Trophoblast cell (in vitro differentiated cells and primary cell): Measurements from ENCODE around the gene ERC1.

Source experiments
- DNase-seq, 2 donors: peaks; one replicate each; pipeline ENCODE4 v3.0.0-alpha.2; 2016
- H2AFZ ChIP-seq: 2 replicates; pipeline ENCODE4 v1.6.1; 2013; ENCODE audit warnings: low read length, moderate library complexity, mild to moderate bottlenecking; ENCODE audit not compliant: insufficient read depth, poor library complexity
- H2AK5ac ChIP-seq: 2 replicates; pipeline ENCODE4 v1.6.1; 2013; ENCODE audit warnings: mild to moderate bottlenecking, low read length
- H2BK120ac ChIP-seq: 2 replicates; pipeline ENCODE4 v1.6.1; 2013; ENCODE audit warnings: low read length, mild to moderate bottlenecking, moderate library complexity; ENCODE audit not compliant: insufficient read depth, poor library complexity
- H2BK12ac ChIP-seq: 2 replicates; pipeline ENCODE4 v1.6.1; 2013; ENCODE audit warnings: mild to moderate bottlenecking, low read length, moderate library complexity
- H2BK5ac ChIP-seq: 2 replicates; pipeline ENCODE4 v1.6.1; 2013; ENCODE audit warnings: low read length, low read depth, moderate library complexity, mild to moderate bottlenecking; ENCODE audit not compliant: poor library complexity
- H3K14ac ChIP-seq: 2 replicates; pipeline ENCODE4 v1.6.1; 2013; ENCODE audit warnings: mild to moderate bottlenecking, low read length
- H3K18ac ChIP-seq: 2 replicates; pipeline ENCODE4 v1.6.1; 2013; ENCODE audit warnings: mild to moderate bottlenecking, low read length
- H3K23ac ChIP-seq: 2 replicates; pipeline ENCODE4 v1.6.1; 2013; ENCODE audit warnings: low read length
- H3K27ac ChIP-seq: 2 replicates; pipeline ENCODE4 v1.5.1; 2013; ENCODE audit warnings: low read depth, mild to moderate bottlenecking, inconsistent platforms, low read length, moderate library complexity
- H3K27me3 ChIP-seq: 2 replicates; pipeline ENCODE4 v1.6.1; 2013; ENCODE audit warnings: inconsistent platforms, mild to moderate bottlenecking, low read length, moderate library complexity; ENCODE audit not compliant: insufficient read depth
- H3K36me3 ChIP-seq, 2 experiments: 1 replicate in 1 of 2; 2 replicates in 1 of 2; pipeline ENCODE4 v1.6.1; 2013; ENCODE audit warnings: low read length in 2 of 2, mild to moderate bottlenecking in 2 of 2, moderate library complexity in 1 of 2; ENCODE audit not compliant: insufficient read depth in 2 of 2, control insufficient read depth in 1 of 2
- H3K4ac ChIP-seq: 2 replicates; pipeline ENCODE4 v1.6.1; 2013; ENCODE audit warnings: low read depth, mild to moderate bottlenecking, low read length, moderate library complexity
- H3K4me1 ChIP-seq, 2 experiments: 1 replicate in 1 of 2; 2 replicates in 1 of 2; pipeline ENCODE4 v1.6.1; 2013; ENCODE audit warnings: low read length in 2 of 2, mild to moderate bottlenecking in 2 of 2, moderate library complexity in 1 of 2; ENCODE audit not compliant: insufficient read depth in 2 of 2, control insufficient read depth in 1 of 2
- H3K4me2 ChIP-seq: 2 replicates; pipeline ENCODE4 v1.6.1; 2013; ENCODE audit warnings: inconsistent platforms, mild to moderate bottlenecking, low read length, moderate library complexity
- H3K4me3 ChIP-seq: 2 replicates; pipeline ENCODE4 v1.5.1; 2013; ENCODE audit warnings: mild to moderate bottlenecking, low read depth, low read length, inconsistent platforms
- H3K79me1 ChIP-seq: one replicate; pipeline ENCODE4 v1.6.1; 2013; ENCODE audit warnings: low read length
- H3K79me2 ChIP-seq: 2 replicates; pipeline ENCODE4 v1.6.1; 2013; ENCODE audit warnings: low read length, mild to moderate bottlenecking; ENCODE audit not compliant: control insufficient read depth, insufficient read depth, poor library complexity
- H3K9ac ChIP-seq: 2 replicates; pipeline ENCODE4 v1.6.1; 2013; ENCODE audit warnings: mild to moderate bottlenecking, low read length
- H3K9me3 ChIP-seq: 2 replicates; pipeline ENCODE4 v1.6.1; 2013; ENCODE audit warnings: low read depth, mild to moderate bottlenecking, control low read depth, inconsistent platforms, low read length; ENCODE audit not compliant: insufficient read depth
- H4K12ac ChIP-seq: 2 replicates; pipeline ENCODE4 v1.6.1; 2013; ENCODE audit warnings: low read depth, mild to moderate bottlenecking, low read length, moderate library complexity
- H4K8ac ChIP-seq: 2 replicates; pipeline ENCODE4 v1.6.1; 2013; ENCODE audit warnings: low read depth, mild to moderate bottlenecking, low read length, moderate library complexity
- H4K91ac ChIP-seq: one replicate; pipeline ENCODE4 v1.6.1; 2013; ENCODE audit warnings: low read depth, mild to moderate bottlenecking, low read length, moderate library complexity
- WGBS: extraction: QIAGEN DNeasy Blood & Tissue Kit; methylation state at CpG from one replicate; pipeline ENCODE4 v1.1.7; 2013; ENCODE audit warnings: missing lambda C conversion rate; ENCODE audit not compliant: insufficient read length, insufficient coverage; ENCODE audit errors: extremely low coverage; 5-methylcytosine and 5-hydroxymethylcytosine counted together

Gene ERC1

DNA sequence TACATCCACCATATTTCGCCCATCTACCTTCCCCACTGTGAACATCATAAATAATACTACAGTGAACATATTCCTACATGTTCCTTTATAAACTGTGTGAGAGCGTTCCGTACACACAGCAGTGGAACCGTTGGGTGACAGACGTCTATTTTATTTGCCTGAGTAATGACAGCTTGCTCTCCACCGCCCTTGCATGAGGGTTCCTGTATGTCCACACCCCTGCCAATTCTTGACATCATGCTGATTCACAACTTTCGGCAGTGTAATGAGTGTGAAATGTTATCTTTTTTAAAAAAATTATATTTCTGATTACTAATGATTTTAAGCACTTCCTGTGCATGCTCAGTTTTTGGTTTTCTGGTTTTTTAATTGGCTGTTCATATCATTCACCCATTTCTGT lies 37.2 kb upstream of the ERC1 start:
- H3K79me2 ChIP-seq, result peaks cover 6% of the 10 kb centered on the region
- peak; percentile 89 for DNase-seq
- H3K9ac ChIP-seq, result no peak overlapping the region
- no peak overlapping the region for H4K12ac ChIP-seq
- no peaks in the 10 kb centered on the region for H3K9me3 ChIP-seq
- H3K4me3 ChIP-seq, result no peak overlapping the region
- no peaks in the 10 kb centered on the region for H3K27me3 ChIP-seq
- H3K4me1 ChIP-seq, result no peaks in the 10 kb centered on the region
- H2AFZ ChIP-seq, result no peak overlapping the region
- H4K91ac ChIP-seq, result no peak overlapping the region
- no peak overlapping the region for H3K4me2 ChIP-seq
- H3K18ac ChIP-seq, result no peak overlapping the region
- no peak overlapping the region for H3K14ac ChIP-seq
- no peak overlapping the region for H4K8ac ChIP-seq
- peaks cover 9% of the 10 kb centered on the region for H3K79me1 ChIP-seq
- no CpG with 5 or more reads among the region's 7 CpGs for WGBS
- H3K27ac ChIP-seq, result no peak overlapping the region
- H2BK120ac ChIP-seq, result no peak overlapping the region
- H3K4ac ChIP-seq, result no peak overlapping the region
- no peak overlapping the region for H2AK5ac ChIP-seq
- H3K23ac ChIP-seq, result no peak overlapping the region
- H3K36me3 ChIP-seq, result no peaks in the 10 kb centered on the region
- no peak overlapping the region for H2BK5ac ChIP-seq
- no peak overlapping the region for H2BK12ac ChIP-seq

DNA sequence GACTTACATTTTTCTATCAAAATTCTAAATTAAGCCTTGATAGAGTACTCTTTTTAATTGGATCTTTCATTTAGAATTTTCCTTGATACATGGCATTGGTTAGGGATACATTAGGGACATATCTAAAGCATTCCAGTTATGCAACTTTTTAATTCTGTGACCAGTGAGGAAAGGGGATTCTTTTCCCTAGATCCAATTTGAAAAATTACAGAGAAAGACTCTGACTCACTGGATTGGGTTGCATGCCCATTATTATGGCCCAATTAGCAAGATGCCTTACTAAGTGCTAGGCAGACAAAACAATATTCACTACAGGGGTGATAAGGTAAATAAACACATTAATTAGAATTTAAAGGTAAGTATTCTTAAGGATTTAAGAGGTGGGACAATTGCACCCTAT lies 36.3 kb upstream of the ERC1 start:
- H2BK120ac ChIP-seq, result no peak overlapping the region
- H4K12ac ChIP-seq, result no peak overlapping the region
- H3K18ac ChIP-seq, result no peak overlapping the region
- no peak overlapping the region for H2BK5ac ChIP-seq
- H2BK12ac ChIP-seq, result no peak overlapping the region
- H3K9ac ChIP-seq, result no peak overlapping the region
- H3K36me3 ChIP-seq, result no peaks in the 10 kb centered on the region
- H3K27ac ChIP-seq, result no peak overlapping the region
- H3K4me1 ChIP-seq, result no peaks in the 10 kb centered on the region
- no peak overlapping the region for H3K4me2 ChIP-seq
- DNase-seq, result peak in 1 of 2 donors; percentile 25
- H3K23ac ChIP-seq, result no peak overlapping the region
- no peak overlapping the region for H4K8ac ChIP-seq
- no peak overlapping the region for H3K14ac ChIP-seq
- H3K4me3 ChIP-seq, result no peak overlapping the region
- no peak overlapping the region for H3K4ac ChIP-seq
- H3K79me1 ChIP-seq, result peaks cover 3% of the 10 kb centered on the region
- H2AK5ac ChIP-seq, result no peak overlapping the region
- H3K9me3 ChIP-seq, result no peaks in the 10 kb centered on the region
- no peaks in the 10 kb centered on the region for H3K27me3 ChIP-seq
- H2AFZ ChIP-seq, result no peak overlapping the region
- H4K91ac ChIP-seq, result no peak overlapping the region
- no peaks in the 10 kb centered on the region for H3K79me2 ChIP-seq

DNA sequence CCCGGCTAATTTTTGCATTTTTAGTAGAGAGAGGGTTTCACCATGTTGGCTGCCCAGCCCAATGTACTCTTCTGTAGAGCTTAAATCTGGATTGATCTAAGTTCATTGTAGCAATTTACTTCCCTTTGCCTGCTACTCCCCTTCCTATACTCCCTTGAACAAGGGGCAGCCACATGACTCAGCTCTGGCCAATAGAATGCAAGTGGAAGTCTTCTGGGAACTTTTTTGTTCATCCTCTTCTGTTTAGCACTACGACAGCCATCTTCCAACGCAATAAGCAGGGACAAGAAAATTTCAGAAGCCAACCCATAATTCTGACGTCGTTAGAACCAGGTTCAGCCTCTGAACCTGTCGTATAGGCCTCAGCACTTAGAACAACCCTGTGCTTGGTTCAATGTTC lies 35.1 kb upstream of the ERC1 start:
- Histone ChIP-seq H3K14ac (no peak overlapping the region), H3K9ac (no peak overlapping the region), H3K27ac (no peak overlapping the region), H3K9me3 (no peaks in the 10 kb centered on the region), H4K12ac (no peak overlapping the region), H2BK120ac (no peak overlapping the region), H3K4ac (no peak overlapping the region), H3K4me2 (no peak overlapping the region), H4K91ac (no peak overlapping the region), H3K18ac (no peak overlapping the region), H2AFZ (no peak overlapping the region), H3K79me2 (no peaks in the 10 kb centered on the region), H3K36me3 (no peaks in the 10 kb centered on the region), H3K4me1 (no peaks in the 10 kb centered on the region), H3K23ac (no peak overlapping the region), H2BK5ac (no peak overlapping the region), H2BK12ac (no peak overlapping the region), H3K27me3 (no peaks in the 10 kb centered on the region), H4K8ac (no peak overlapping the region), H3K79me1 (no peaks in the 10 kb centered on the region), H2AK5ac (no peak overlapping the region), H3K4me3 (no peak overlapping the region)
- DNase-seq, result no peak
- WGBS, result no CpG with 5 or more reads among the region's 6 CpGs

DNA sequence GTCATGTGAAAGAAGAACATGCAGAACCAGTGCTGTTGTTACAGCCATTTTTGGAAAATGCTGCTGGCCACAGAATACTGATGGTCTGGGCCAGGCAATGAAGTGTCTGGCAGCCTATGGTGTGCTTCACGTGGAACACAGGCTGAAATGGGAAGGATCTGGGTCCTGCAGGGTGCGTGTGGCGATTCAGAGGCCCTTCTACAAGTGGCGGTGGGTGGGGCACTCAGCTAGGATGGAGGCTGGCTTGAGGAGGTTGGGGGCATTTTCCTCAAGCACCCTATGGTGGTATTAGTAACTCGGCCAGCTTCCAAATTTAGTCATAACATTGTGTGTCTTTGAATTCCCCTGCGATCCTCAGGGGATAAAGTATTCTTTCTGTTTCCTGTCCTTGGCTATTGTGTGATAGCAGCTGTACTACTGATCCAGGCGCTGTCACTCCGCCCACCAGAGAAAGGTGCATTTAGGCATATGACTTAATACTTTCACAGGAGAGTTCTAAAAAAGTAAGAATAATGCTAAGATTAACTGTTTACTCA lies 32.4 kb upstream of the ERC1 start:
- Histone ChIP-seq H2BK12ac (no peak overlapping the region), H3K9ac (no peak overlapping the region), H3K79me2 (no peaks in the 10 kb centered on the region), H4K8ac (no peak overlapping the region), H3K9me3 (no peaks in the 10 kb centered on the region), H2AK5ac (no peak overlapping the region), H3K23ac (no peak overlapping the region), H3K4me3 (peak overlapping the region; percentile 3), H3K4me2 (no peak overlapping the region), H3K4me1 (no peaks in the 10 kb centered on the region), H4K91ac (no peak overlapping the region), H3K4ac (no peak overlapping the region), H4K12ac (no peak overlapping the region), H2BK120ac (no peak overlapping the region), H3K27ac (no peak overlapping the region), H3K27me3 (no peaks in the 10 kb centered on the region), H3K36me3 (no peaks in the 10 kb centered on the region), H2BK5ac (no peak overlapping the region), H2AFZ (no peak overlapping the region), H3K79me1 (no peaks in the 10 kb centered on the region), H3K18ac (no peak overlapping the region), H3K14ac (no peak overlapping the region)
- DNase-seq, result no peak
- WGBS, result no CpG with 5 or more reads among the region's 8 CpGs
